Neutrophil (primary cell): ENCODE data around the gene ITGA11.

ENCODE experiments used
- H3K27ac ChIP-seq: fragments of 200-600 bp; sonication (generic); 2 replicates; pipeline ENCODE4 v1.5.1; 2016; ENCODE audit warnings: mild to moderate bottlenecking, moderate library complexity
- H3K27me3 ChIP-seq: fragments of 200-600 bp; sonication (generic); 2 replicates; pipeline ENCODE4 v1.6.0; 2016; ENCODE audit warnings: mild to moderate bottlenecking
- H3K36me3 ChIP-seq: fragments of 200-600 bp; sonication (generic); 2 replicates; pipeline ENCODE4 v1.5.1; 2017
- H3K4me1 ChIP-seq, 2 experiments: fragments of 200-600 bp in 1 of 2; sonication (generic) in 1 of 2; 1 replicate in 1 of 2; 2 replicates in 1 of 2; pipeline versions ENCODE4 v1.5.1 to v1.6.1; 2013 to 2016; ENCODE audit warnings: low read depth in 1 of 2, low read length in 1 of 2, mild to moderate bottlenecking in 1 of 2, moderate library complexity in 1 of 2; ENCODE audit not compliant: control insufficient read depth in 1 of 2, insufficient read depth in 1 of 2
- H3K4me3 ChIP-seq, 2 experiments: fragments of 200-600 bp in 1 of 2; sonication (generic) in 1 of 2; 1 replicate in 1 of 2; 2 replicates in 1 of 2; pipeline ENCODE4 v1.5.1; 2013 to 2016; ENCODE audit warnings: low read depth in 1 of 2, low read length in 1 of 2, mild to moderate bottlenecking in 1 of 2, moderate library complexity in 1 of 2
- H3K9me3 ChIP-seq: fragments of 200-600 bp; sonication (generic); 2 replicates; pipeline ENCODE4 v1.5.1; 2016
- CTCF ChIP-seq: fragments of 200-600 bp; sonication (generic); IDR thresholded peaks from 2 replicates; pipeline ENCODE4 v1.5.1; 2016; ENCODE audit warnings: antibody characterized with exemption

Gene ITGA11

GRCh38 chr15:68404056-68404798, 27.7 kb downstream of the ITGA11 start:
- no peaks in the 10 kb centered on the region for H3K9me3 ChIP-seq
- H3K36me3 ChIP-seq: no peaks in the 10 kb centered on the region
- no peaks in the 10 kb centered on the region for H3K27me3 ChIP-seq
- no peak for TF ChIP-seq CTCF
- H3K4me3 ChIP-seq: no peak overlapping the region
- no peaks in the 10 kb centered on the region for H3K4me1 ChIP-seq
- no peak overlapping the region for H3K27ac ChIP-seq

GRCh38 chr15:68403161-68403941, 28.6 kb downstream of the ITGA11 start:
- Histone ChIP-seq H3K9me3 (no peaks in the 10 kb centered on the region), H3K4me3 (no peak overlapping the region), H3K4me1 (no peaks in the 10 kb centered on the region), H3K27ac (no peak overlapping the region), H3K36me3 (no peaks in the 10 kb centered on the region), H3K27me3 (no peaks in the 10 kb centered on the region)
- no peak for TF ChIP-seq CTCF

GRCh38 chr15:68402432-68403160, 29.4 kb downstream of the ITGA11 start:
- Histone ChIP-seq H3K4me3 (no peak overlapping the region), H3K4me1 (no peaks in the 10 kb centered on the region), H3K27me3 (no peaks in the 10 kb centered on the region), H3K27ac (no peak overlapping the region), H3K9me3 (no peaks in the 10 kb centered on the region), H3K36me3 (no peaks in the 10 kb centered on the region)
- TF ChIP-seq CTCF: no peak

GRCh38 chr15:68401496-68402431, 30.2 kb downstream of the ITGA11 start:
- no peak overlapping the region for H3K27ac ChIP-seq
- H3K27me3 ChIP-seq: no peaks in the 10 kb centered on the region
- H3K4me1 ChIP-seq: no peaks in the 10 kb centered on the region
- H3K9me3 ChIP-seq: no peaks in the 10 kb centered on the region
- H3K36me3 ChIP-seq: no peaks in the 10 kb centered on the region
- no peak for TF ChIP-seq CTCF
- H3K4me3 ChIP-seq: no peak overlapping the region

- H3K27ac ChIP-seq: no peak overlapping the region
- H3K4me3 ChIP-seq: no peak overlapping the region
- no peaks in the 10 kb centered on the region for H3K36me3 ChIP-seq
- H3K27me3 ChIP-seq: no peaks in the 10 kb centered on the region
- TF ChIP-seq CTCF: no peak
- no peaks in the 10 kb centered on the region for H3K9me3 ChIP-seq
- H3K4me1 ChIP-seq: no peaks in the 10 kb centered on the region
Observed at GRCh38 chr15:68400066-68400456, 31.9 kb downstream of the ITGA11 start.
